H1 (cell line): ENCODE data around the gene GGA3. TPM values are rescaled to one million over a fixed set of nuclear protein-coding genes. Genes with fewer than 3 reads are reported as not detected.

Experiments
- CHD7 ChIP-seq: fragments of 300-600 bp; sonication (generic); IDR thresholded peaks from 2 replicates; pipeline ENCODE4 v1.7.1; 2012; ENCODE audit warnings: low read length, moderate library complexity, mild to moderate bottlenecking, inconsistent platforms; ENCODE audit not compliant: insufficient replicate concordance
- CREB1 ChIP-seq: IDR thresholded peaks from 2 replicates; pipeline ENCODE4 v1.6.1; 2012; ENCODE audit warnings: inconsistent platforms
- CTCF ChIP-seq, 3 experiments: IDR thresholded peaks; 1 replicate in 2 of 3; 2 replicates in 1 of 3; pipeline versions ENCODE4 v1.5.1 to v1.6.1; 2011; ENCODE audit warnings: low read length in 3 of 3, mild to moderate bottlenecking in 3 of 3, inconsistent platforms in 2 of 3, low read depth in 1 of 3, moderate library complexity in 1 of 3; ENCODE audit not compliant: insufficient read depth in 1 of 3; ENCODE audit errors: control extremely low read depth in 1 of 3
- E2F6 ChIP-seq: IDR thresholded peaks from 2 replicates; pipeline ENCODE4 v1.6.1; 2012; ENCODE audit warnings: inconsistent platforms
- EZH2 ChIP-seq: fragments of 200-600 bp; sonication (generic); IDR thresholded peaks from 2 replicates; pipeline ENCODE4 v1.7.1; 2012; ENCODE audit warnings: low read depth, mild to moderate bottlenecking, moderate library complexity, low read length, inconsistent platforms; ENCODE audit not compliant: severe bottlenecking
- MAFK ChIP-seq: IDR thresholded peaks from 2 replicates; pipeline ENCODE4 v1.6.1; 2012; ENCODE audit warnings: low read depth, mild to moderate bottlenecking, improper control_type of control experiment, low read length
- polyA plus RNA-seq, 7 experiments: library from polyadenylated mRNA; depleted of rRNA in 3 of 7; stranded (reverse) in 5 of 7; unstranded in 2 of 7; fragments of >200 nt in 5 of 7; fragments of 200-250 nt in 2 of 7; gene quantifications; 1 replicate in 5 of 7; 2 replicates in 1 of 7; 4 replicates in 1 of 7; pipeline versions ENCODE4 v1.2.1 to v1.2.3, GENCODE V29; 2011 to 2013; ENCODE audit warnings: missing spikeins in 2 of 7, mixed read lengths in 2 of 7
- total RNA-seq: library from RNA; stranded (reverse); fragmentation: NEBNext Ultra II Directional; extraction: Animal tissue kit (Norgen Biotek cat#: 25700); gene quantifications from 2 replicates; pipeline ENCODE4 v1.2.1, GENCODE V29; 2021

The GGA3 gene
- total and polyA plus RNA-seq, 2 of the 8 experiments (the other 6 are each of a cell fraction or from before 2014, with no cell fraction given) = 40.6 to 60.0 TPM

DNA sequence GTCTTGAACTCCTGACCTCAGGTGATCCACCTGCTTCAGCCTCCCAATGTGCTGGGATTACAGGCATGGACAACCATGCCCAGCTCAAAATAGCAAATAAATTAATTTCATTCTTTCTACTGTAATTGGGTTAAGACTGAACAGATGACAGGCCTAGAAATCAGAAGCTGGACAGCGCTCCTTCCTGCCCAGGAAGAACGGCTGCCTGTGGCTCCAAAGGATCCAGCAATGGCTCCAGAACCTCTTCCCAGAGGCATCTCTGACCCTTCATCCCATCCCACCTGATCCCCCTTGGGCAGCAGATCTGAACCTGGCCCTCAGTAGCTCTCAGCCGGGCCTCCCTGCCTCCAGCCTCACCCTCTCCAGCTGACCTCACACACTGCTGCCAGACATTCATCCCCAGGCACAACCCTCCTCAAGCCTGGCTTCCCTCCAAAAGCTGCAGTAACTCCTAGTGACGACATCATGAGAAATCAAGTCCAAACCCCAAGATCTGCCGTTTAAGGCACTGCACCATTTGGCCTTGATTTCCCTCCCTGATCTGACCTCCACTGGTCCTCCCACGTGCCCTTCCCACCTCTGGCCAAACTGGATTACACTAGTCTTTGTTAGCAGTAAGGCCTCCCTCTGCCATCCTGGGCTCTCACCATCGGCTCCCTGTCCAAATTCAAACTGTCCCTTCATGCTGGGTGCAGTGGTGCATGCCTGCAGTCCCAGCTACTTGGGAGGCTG, 12.7 kb upstream of the GGA3 start (continued):
- TF ChIP-seq CHD7 = no peak
- no peak for TF ChIP-seq CREB1
- no peak for TF ChIP-seq EZH2
- TF ChIP-seq MAFK = no peak
- TF ChIP-seq CTCF (IDR thresholded peaks at IDR 0.05; ENCODE audit: control extremely low read depth in 1 of 3, insufficient read depth in 1 of 3, low read depth in 1 of 3, low read length in 3 of 3) = no peak
- no peak for TF ChIP-seq E2F6
